ENCODE results near the gene GGT5.

The GGT5 gene

DNA sequence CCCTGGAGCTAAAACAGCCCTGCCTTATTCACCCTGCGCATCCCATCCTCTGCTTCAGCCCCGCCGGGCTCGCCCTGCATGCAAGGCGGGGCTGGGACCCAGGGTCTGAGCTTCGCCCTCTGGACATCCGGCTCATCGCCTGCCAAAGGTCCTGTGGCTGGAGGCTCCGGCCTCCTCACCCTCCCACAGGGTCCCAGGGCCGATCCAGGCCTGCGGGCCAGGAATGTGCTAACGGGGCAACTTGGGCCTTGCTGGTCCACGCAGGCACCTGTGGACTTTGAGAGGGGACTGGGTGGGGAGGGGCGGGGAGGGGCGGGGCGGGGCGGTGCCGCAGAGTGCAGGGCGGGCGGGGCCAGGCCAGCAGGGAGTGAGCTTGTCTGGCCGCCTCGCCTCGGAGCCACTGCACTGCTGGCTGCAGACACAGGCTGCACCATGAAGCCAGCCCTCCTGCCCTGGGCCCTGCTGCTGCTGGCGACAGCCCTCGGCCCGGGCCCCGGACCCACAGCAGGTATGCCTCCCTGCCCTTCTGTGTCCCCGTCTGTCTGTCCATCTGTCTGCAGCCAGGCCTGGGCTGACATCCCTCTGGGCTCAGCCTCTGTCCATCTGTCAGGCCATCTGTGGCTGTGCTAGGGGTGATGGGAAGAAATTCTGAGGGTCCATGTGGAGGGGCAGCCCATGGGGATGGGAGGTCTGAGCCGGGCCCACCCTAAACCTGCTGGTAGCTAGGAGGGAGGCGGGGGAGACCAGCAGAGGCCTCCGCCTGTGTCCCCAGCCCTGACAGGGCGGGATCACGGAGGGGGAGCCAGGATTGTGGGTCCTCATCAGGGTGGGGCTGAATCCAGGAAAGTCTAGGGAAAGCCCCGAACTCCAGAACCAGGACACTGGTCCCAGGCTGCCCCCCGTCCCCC is 63.5 kb downstream of the GGT5 start, which contains the start of gene SUSD2:
Gene SUSD2, plus strand, starts transcription at position 400 of the 908 bp plus-strand sequence. Its CDS starts 33 bp downstream, at position 433.
- no peak for DNase-seq

- DNase-seq = no peak
These were observed 64.4 kb downstream of the GGT5 start for GRCh38 chr22:24180316-24181087.

DNA sequence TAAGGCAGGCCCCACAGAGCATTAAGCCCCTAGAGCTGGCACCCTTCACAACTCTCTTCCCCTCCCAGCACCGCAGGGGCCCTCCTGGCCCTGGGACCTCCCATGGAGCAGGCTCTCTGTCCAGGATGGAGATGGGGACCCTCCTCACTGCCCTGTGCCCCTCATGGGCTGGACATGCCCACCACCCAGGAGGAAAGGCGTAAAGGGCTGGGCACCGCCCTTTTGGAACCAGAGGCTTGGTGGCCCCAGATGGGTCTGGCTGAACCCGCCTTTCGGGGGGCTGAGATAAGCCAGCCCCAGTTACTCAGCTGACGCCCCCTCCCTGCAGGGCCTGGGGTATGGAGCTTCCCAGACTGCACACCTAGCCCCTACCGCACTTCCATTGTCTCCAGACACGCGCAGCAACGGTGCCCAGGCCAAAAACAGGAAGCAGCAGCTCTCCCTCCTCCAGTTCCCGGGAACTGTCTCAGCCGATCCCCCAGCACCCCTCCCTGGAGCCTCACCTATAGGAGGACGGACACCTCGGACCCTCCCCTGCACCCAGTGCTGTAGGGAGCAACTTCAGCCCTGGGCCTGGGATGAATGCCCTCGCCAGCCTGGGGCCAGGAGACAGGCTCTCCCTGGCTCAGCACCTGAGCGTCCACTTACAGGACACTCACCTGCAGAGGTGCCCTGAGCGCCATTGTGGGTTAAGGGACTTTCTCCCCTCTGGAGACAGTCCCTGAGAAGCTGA is 65.2 kb downstream of the GGT5 start:
- no peak for DNase-seq

- no peak for DNase-seq
These were observed 66.1 kb downstream of the GGT5 start for GRCh38 chr22:24178502-24179440.

DNA sequence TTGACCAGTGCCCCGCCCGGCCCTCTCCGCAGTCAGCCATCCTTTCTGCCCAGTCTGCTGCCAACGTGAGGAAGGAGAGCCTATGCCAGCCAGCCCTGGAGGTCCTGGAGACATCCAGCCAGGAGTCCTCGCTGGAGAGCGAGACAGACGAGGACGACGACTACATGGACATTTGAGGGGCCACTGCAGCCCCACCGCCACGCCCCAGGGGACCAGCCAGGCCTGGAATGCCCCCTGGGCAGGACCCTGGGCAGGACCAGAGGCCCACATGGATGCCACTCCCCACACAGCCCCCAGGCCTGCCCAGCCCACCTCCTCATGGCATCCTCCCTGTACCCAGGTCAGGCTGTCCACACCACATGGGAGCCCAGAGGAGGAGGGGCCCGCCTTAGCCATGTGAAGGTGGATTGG is 66.9 kb downstream of the GGT5 start:
- DNase-seq = no peak

DNA sequence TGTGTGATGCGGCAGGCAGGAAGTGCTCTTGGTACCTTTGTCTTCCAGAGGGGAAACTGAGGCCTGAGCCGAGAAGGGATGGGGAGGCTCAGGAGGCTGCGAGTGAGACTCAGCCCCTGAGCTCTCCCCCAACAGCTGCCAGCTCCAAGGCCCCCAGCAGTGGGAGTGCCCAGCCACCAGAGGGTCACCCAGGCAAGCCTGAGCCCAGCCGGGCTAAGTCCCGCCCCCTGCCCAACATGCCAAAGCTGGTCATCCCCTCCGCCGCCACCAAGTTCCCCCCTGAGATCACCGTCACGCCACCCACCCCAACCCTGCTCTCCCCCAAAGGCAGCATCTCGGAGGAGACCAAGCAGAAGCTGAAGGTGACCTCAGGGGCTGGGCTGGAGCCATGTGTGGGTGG is 67.4 kb downstream of the GGT5 start:
- DNase-seq = no peak

DNA sequence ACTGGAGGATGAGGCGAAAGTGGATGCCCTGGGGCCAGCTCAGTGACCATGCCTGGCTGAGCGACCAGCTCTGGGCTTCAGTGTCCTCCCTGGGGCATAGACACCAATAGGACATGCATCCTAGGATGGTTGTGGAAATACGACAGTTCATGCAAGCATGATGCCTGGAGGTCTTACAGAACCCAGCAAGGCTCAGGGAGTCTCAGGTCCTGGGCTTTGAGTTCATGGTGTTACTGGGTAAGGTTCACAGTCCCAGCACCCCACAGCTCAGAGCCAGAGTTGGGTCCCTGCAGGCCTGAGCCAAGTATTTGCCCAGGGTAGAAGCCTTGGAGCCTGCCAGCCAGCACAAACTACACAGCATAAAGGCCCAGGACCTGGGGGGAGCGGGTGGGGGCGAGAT is 67.8 kb downstream of the GGT5 start:
- no peak for DNase-seq

DNA sequence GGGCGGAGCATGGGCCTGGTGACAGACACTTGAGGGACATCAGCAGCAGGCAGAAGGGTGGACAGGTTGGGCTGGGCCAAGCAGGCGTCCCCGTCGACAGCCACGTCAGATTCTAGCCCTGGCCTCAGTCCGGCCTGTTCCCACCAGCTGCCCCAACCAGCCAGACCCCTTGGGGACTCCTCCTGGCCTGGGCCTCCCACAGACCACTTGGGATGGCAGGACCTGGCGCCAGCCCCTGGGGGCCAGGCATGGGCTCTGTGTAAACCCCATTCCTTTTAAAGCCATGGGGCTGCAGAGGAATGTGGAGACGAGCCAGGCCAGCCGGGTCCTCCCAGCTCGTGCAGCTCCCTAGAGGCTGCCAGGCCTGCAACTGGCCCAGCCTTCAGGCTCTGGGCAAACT is 68.3 kb downstream of the GGT5 start:
- no peak for DNase-seq

GRCh38 chr22:24176040-24176439 is 68.8 kb downstream of the GGT5 start:
- DNase-seq = no peak

DNA sequence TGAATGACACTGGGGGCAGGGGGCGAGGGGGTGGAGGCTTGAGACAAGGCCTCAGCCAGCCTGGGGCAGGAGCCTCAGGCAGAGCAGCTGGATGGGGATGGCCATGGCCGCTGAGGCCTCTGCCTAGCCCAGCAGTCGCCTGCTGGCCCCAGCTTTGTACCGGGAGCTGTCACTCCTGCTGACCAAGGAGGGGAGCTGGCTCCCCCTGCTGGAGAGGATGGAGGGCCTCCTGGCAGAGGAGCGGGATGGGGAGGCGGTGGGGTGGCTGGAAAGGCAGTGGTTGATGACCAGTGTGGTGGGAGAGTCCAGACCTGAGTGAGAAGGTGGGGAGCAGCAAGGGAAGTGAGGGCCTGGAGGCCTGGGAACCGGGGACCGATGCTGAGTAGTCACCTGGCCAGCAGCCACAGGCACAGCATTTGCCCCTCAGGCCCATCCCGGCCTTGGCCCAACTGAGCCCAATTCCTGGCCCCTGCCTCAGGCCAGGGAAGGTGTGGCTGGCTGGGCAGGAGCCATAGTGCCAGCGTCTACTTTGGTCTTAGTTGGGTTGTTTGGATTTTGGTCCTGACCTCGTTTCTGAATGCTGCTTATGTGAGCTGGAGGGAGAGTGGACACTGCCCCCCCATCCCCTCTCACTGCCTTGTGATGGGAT is 69.6 kb downstream of the GGT5 start:
- DNase-seq = no peak

GRCh38 chr22:24171822-24172221 is 73.1 kb downstream of the GGT5 start:
- DNase-seq = no peak

DNA sequence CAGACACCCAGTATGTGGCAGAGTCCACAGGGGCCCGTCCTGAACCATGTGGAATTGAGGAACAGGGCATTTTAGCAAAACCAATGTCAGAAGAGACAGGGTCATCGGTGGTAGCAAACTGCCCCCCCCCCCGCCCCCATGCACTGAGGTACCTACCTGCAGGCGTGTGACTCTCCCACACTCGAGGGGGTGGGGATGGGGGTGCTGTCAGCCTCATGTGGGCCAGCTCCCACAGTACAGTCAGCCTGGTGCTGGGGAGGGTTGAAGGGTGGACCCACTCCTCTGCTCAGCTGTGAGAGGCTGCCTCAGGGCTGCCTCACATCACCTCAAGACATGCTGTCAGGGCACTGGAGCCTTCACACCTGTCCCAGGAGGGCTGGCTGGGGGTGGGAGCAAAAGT is 74.2 kb downstream of the GGT5 start:
- no peak for DNase-seq

- no peak for DNase-seq
These were observed 74.7 kb downstream of the GGT5 start for GRCh38 chr22:24170188-24170587.
